ENCODE measurements around the gene GATA6.

GATA6 gene

DNA sequence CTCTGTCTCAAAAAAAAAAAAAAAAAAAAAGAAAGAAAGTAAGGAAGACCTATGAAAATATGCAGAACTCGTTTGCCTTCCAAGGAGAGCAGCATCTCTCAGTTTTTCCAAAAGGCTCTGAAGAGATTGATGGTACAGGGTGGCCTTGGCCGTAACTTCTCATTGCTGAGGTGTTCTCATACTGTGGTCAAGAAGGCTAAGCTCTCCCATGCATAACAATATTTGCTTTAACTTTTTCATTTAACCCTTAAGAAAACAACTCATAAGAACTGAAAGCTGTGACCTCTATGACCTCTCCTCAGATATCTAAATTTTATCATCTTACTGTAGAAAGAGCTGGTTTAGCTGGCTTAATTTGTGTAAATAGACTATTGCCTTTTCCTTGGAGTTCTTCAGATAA, 37.1 kb upstream of the GATA6 start:
- H3K9me3 ChIP-seq (ENCODE audit: control insufficient read depth, insufficient read depth, low read depth, low read length) = no peaks in the 10 kb centered on the region
- POLR2A ChIA-PET = no interaction called here
- no peak overlapping the region for H3K27ac ChIP-seq (ENCODE audit: extremely low read depth, low read depth, low read length)
- TF ChIP-seq ZNF169 (tag by site-specific recombination; IDR thresholded peaks at IDR 0.05) = no peak
- TF ChIP-seq ZNF350 (tag by site-specific recombination; IDR thresholded peaks at IDR 0.05) = no peak
- no peak for TF ChIP-seq ZNF146 (tag by site-specific recombination; IDR thresholded peaks at IDR 0.05)
- TF ChIP-seq ZNF221 (tag by site-specific recombination; IDR thresholded peaks at IDR 0.05; ENCODE audit: borderline replicate concordance) = no peak
- peaks cover 9% of the 10 kb centered on the region for H3K4me1 ChIP-seq (ENCODE audit: control insufficient read depth, insufficient read depth, low read length)
- H3K36me3 ChIP-seq (ENCODE audit: control insufficient read depth in 2 of 2, insufficient read depth in 1 of 2, low read length in 2 of 2) = no peaks in the 10 kb centered on the region
- no peak overlapping the region for H3K4me3 ChIP-seq (ENCODE audit: low read depth, low read length)
- CTCF ChIA-PET = no interaction called here

DNA sequence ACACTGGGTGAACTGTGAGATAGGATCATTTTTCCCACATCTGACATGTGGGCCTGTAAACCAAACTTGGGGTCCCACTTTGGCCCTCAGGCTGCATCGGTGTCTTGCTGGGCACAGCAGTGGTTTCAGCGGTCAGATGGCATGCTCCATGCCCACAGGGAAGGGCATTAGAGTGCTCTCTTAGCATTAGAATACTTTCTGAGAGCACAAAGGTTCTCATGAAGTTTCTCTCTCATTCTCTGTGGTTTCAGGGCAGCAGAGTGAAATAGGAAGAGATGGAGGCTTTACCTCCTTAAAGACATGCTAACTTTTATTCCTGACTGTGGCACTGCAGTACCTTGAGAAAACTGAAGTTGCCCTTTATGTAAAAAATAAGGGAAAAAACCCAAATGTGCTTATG, 36.6 kb upstream of the GATA6 start:
- POLR2A ChIA-PET = no interaction called here
- CTCF ChIA-PET = no interaction called here
- H3K36me3 ChIP-seq (ENCODE audit: control insufficient read depth in 2 of 2, insufficient read depth in 1 of 2, low read length in 2 of 2) = no peaks in the 10 kb centered on the region
- no peak overlapping the region for H3K4me3 ChIP-seq (ENCODE audit: low read depth, low read length)
- no peaks in the 10 kb centered on the region for H3K9me3 ChIP-seq (ENCODE audit: control insufficient read depth, insufficient read depth, low read depth, low read length)
- H3K4me1 ChIP-seq (ENCODE audit: control insufficient read depth, insufficient read depth, low read length) = peaks cover 9% of the 10 kb centered on the region
- TF ChIP-seq ZNF426 (tag by site-specific recombination; IDR thresholded peaks at IDR 0.05) (no peak), MZF1 (tag by site-specific recombination; IDR thresholded peaks at IDR 0.05; ENCODE audit: borderline replicate concordance) (no peak), ZNF311 (tag by site-specific recombination; IDR thresholded peaks at IDR 0.05; ENCODE audit: borderline replicate concordance) (no peak), BCL11A (tag by site-specific recombination; IDR thresholded peaks at IDR 0.05; ENCODE audit: low read depth) (no peak), ZNF37A (tag by site-specific recombination; IDR thresholded peaks at IDR 0.05) (no peak), ZFP69B (tag by site-specific recombination; IDR thresholded peaks at IDR 0.05) (no peak), KLF9 (tag by site-specific recombination; IDR thresholded peaks at IDR 0.05; ENCODE audit: low read depth) (no peak), WT1 (tag by site-specific recombination; IDR thresholded peaks at IDR 0.05) (no peak), ZNF555 (tag by site-specific recombination; conservative IDR thresholded peaks at IDR 0.05) (no peak), HOXA7 (CRISPR knock-in tag; IDR thresholded peaks at IDR 0.05; ENCODE audit: borderline replicate concordance) (no peak)
- TF ChIP-seq, protein P1, sequence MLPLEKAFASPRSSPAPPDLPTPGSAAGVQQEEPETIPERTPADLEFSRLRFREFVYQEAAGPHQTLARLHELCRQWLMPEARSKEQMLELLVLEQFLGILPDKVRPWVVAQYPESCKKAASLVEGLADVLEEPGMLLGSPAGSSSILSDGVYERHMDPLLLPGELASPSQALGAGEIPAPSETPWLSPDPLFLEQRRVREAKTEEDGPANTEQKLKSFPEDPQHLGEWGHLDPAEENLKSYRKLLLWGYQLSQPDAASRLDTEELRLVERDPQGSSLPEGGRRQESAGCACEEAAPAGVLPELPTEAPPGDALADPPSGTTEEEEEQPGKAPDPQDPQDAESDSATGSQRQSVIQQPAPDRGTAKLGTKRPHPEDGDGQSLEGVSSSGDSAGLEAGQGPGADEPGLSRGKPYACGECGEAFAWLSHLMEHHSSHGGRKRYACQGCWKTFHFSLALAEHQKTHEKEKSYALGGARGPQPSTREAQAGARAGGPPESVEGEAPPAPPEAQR (tag by site-specific recombination; IDR thresholded peaks at IDR 0.05) = no peak
- TF ChIP-seq, protein P2, sequence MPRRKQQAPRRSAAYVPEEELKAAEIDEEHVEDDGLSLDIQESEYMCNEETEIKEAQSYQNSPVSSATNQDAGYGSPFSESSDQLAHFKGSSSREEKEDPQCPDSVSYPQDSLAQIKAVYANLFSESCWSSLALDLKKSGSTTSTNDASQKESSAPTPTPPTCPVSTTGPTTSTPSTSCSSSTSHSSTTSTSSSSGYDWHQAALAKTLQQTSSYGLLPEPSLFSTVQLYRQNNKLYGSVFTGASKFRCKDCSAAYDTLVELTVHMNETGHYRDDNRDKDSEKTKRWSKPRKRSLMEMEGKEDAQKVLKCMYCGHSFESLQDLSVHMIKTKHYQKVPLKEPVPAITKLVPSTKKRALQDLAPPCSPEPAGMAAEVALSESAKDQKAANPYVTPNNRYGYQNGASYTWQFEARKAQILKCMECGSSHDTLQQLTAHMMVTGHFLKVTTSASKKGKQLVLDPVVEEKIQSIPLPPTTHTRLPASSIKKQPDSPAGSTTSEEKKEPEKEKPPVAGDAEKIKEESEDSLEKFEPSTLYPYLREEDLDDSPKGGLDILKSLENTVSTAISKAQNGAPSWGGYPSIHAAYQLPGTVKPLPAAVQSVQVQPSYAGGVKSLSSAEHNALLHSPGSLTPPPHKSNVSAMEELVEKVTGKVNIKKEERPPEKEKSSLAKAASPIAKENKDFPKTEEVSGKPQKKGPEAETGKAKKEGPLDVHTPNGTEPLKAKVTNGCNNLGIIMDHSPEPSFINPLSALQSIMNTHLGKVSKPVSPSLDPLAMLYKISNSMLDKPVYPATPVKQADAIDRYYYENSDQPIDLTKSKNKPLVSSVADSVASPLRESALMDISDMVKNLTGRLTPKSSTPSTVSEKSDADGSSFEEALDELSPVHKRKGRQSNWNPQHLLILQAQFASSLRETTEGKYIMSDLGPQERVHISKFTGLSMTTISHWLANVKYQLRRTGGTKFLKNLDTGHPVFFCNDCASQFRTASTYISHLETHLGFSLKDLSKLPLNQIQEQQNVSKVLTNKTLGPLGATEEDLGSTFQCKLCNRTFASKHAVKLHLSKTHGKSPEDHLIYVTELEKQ (tag by site-specific recombination; IDR thresholded peaks at IDR 0.05; ENCODE audit: borderline replicate concordance) = no peak
- TF ChIP-seq, protein P3, sequence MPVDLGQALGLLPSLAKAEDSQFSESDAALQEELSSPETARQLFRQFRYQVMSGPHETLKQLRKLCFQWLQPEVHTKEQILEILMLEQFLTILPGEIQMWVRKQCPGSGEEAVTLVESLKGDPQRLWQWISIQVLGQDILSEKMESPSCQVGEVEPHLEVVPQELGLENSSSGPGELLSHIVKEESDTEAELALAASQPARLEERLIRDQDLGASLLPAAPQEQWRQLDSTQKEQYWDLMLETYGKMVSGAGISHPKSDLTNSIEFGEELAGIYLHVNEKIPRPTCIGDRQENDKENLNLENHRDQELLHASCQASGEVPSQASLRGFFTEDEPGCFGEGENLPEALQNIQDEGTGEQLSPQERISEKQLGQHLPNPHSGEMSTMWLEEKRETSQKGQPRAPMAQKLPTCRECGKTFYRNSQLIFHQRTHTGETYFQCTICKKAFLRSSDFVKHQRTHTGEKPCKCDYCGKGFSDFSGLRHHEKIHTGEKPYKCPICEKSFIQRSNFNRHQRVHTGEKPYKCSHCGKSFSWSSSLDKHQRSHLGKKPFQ (tag by site-specific recombination; IDR thresholded peaks at IDR 0.05) = no peak
- TF ChIP-seq, protein P4, sequence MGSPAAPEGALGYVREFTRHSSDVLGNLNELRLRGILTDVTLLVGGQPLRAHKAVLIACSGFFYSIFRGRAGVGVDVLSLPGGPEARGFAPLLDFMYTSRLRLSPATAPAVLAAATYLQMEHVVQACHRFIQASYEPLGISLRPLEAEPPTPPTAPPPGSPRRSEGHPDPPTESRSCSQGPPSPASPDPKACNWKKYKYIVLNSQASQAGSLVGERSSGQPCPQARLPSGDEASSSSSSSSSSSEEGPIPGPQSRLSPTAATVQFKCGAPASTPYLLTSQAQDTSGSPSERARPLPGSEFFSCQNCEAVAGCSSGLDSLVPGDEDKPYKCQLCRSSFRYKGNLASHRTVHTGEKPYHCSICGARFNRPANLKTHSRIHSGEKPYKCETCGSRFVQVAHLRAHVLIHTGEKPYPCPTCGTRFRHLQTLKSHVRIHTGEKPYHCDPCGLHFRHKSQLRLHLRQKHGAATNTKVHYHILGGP (tag by site-specific recombination; IDR thresholded peaks at IDR 0.05) = no peak
- H3K27ac ChIP-seq (ENCODE audit: extremely low read depth, low read depth, low read length) = no peak overlapping the region

Measured in HEK293 (cell line).